Uterus (tissue), 2 donors: ENCODE data around the gene ZNF560.
"Not testable (repeated sequence)": the region's sequence is repeated elsewhere in the genome, so short reads cannot be mapped to it uniquely, and the experiment has no call there.

Experiments used
- POLR2A ChIP-seq, 2 donors: fragments of 450-650 bp; IDR thresholded peaks; one replicate each; pipeline ENCODE4 v1.6.1; 2016; ENCODE audit warnings: antibody characterized with exemption in 2 of 2, mild to moderate bottlenecking in 1 of 2, moderate library complexity in 1 of 2
- TF ChIP-seq, protein P1 (sequence below), 4 experiments: fragments of 200-600 bp in 2 of 4; fragments of 450-650 bp in 2 of 4; sonication (generic) in 2 of 4; IDR thresholded peaks; one replicate each; pipeline ENCODE4 v1.5.1; 2016 to 2019; ENCODE audit warnings: antibody characterized with exemption in 4 of 4, mild to moderate bottlenecking in 2 of 4, moderate library complexity in 1 of 4

DNA sequence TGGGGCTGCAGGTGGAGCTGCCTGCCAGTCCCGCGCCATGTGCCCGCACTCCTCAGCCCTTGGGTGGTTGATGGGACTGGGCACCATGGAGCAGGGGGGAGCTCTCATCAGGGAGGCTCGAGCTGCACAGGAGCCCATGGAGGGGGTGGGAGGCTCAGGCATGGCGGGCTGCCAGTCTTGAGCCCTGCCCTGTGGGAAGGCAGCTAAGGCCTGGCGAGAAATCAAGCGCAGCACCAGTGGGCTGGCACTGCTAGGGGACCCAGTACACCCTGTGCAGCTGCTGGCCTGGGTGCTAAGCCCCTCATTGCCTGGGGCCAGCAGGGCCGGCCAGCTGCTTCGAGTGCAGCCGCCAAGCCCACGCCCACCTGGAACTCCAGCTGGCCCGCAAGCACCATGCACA, 42.9 kb upstream of the ZNF560 start:
- not testable (repeated sequence) for TF ChIP-seq POLR2A (IDR thresholded peaks at IDR 0.05)
- TF ChIP-seq, protein P1, sequence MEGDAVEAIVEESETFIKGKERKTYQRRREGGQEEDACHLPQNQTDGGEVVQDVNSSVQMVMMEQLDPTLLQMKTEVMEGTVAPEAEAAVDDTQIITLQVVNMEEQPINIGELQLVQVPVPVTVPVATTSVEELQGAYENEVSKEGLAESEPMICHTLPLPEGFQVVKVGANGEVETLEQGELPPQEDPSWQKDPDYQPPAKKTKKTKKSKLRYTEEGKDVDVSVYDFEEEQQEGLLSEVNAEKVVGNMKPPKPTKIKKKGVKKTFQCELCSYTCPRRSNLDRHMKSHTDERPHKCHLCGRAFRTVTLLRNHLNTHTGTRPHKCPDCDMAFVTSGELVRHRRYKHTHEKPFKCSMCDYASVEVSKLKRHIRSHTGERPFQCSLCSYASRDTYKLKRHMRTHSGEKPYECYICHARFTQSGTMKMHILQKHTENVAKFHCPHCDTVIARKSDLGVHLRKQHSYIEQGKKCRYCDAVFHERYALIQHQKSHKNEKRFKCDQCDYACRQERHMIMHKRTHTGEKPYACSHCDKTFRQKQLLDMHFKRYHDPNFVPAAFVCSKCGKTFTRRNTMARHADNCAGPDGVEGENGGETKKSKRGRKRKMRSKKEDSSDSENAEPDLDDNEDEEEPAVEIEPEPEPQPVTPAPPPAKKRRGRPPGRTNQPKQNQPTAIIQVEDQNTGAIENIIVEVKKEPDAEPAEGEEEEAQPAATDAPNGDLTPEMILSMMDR (IDR thresholded peaks at IDR 0.05): not testable (repeated sequence)
